Right lobe of liver (tissue), 4 donors: ENCODE results near the gene SLAMF8.

Experiments
- POLR2A ChIP-seq: fragments of 450-650 bp; IDR thresholded peaks from one replicate; pipeline ENCODE4 v1.6.1; 2017; ENCODE audit warnings: antibody characterized with exemption, mild to moderate bottlenecking
- TF ChIP-seq, protein P1 (sequence below), 4 donors: fragments of 200-600 bp in 3 of 4; fragments of 450-650 bp in 1 of 4; IDR thresholded peaks; one replicate each; pipeline versions ENCODE4 v1.5.1 to v1.8.0; 2016 to 2022; ENCODE audit warnings: antibody characterized with exemption in 4 of 4, mild to moderate bottlenecking in 2 of 4
- donor health status: DM: no; HTN: no; CAD: no.
- donor health status: DM: no; HTN: no; CAD: no.
- donor health status: DM: no; HTN: yes; CAD: no.

GRCh38 chr1:159831412-159832141 lies 4.9 kb downstream of the SLAMF8 start:
- no peak for TF ChIP-seq POLR2A
- TF ChIP-seq, protein P1, sequence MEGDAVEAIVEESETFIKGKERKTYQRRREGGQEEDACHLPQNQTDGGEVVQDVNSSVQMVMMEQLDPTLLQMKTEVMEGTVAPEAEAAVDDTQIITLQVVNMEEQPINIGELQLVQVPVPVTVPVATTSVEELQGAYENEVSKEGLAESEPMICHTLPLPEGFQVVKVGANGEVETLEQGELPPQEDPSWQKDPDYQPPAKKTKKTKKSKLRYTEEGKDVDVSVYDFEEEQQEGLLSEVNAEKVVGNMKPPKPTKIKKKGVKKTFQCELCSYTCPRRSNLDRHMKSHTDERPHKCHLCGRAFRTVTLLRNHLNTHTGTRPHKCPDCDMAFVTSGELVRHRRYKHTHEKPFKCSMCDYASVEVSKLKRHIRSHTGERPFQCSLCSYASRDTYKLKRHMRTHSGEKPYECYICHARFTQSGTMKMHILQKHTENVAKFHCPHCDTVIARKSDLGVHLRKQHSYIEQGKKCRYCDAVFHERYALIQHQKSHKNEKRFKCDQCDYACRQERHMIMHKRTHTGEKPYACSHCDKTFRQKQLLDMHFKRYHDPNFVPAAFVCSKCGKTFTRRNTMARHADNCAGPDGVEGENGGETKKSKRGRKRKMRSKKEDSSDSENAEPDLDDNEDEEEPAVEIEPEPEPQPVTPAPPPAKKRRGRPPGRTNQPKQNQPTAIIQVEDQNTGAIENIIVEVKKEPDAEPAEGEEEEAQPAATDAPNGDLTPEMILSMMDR (IDR thresholded peaks at IDR 0.05) = no peak
